ENCODE results near the gene SMCHD1.
"Not testable (repeated sequence)": the region's sequence is repeated elsewhere in the genome, so short reads cannot be mapped to it uniquely, and the experiment has no call there.

SMCHD1 gene

GRCh38 chr18:2723207-2723606, 67.7 kb downstream of the SMCHD1 start:
- DNase-seq: no peak

GRCh38 chr18:2729757-2730156, 74.2 kb downstream of the SMCHD1 start:
- no peak for DNase-seq

- DNase-seq: no peak
These were observed 81.3 kb downstream of the SMCHD1 start for GRCh38 chr18:2736823-2737222.

- DNase-seq: not testable (repeated sequence)
These were observed 84.6 kb downstream of the SMCHD1 start for GRCh38 chr18:2740082-2740481.

- no peak for DNase-seq
These were observed 90.7 kb downstream of the SMCHD1 start for GRCh38 chr18:2746274-2746673.

GRCh38 chr18:2758309-2758708, 102.8 kb downstream of the SMCHD1 start:
- DNase-seq: no peak

- no peak for DNase-seq
These were observed 119.1 kb downstream of the SMCHD1 start for GRCh38 chr18:2774669-2775068.

- DNase-seq: no peak
These were observed 121.1 kb downstream of the SMCHD1 start for GRCh38 chr18:2776601-2777000.

- DNase-seq: no peak
These were observed 121.7 kb downstream of the SMCHD1 start for GRCh38 chr18:2777241-2777640.

GRCh38 chr18:2780750-2781149, 125.2 kb downstream of the SMCHD1 start:
- no peak for DNase-seq

- no peak for DNase-seq
These were observed 131.7 kb downstream of the SMCHD1 start for GRCh38 chr18:2787225-2787624.

GRCh38 chr18:2792395-2792794, 136.9 kb downstream of the SMCHD1 start:
- DNase-seq: no peak

GRCh38 chr18:2794159-2794558, 138.6 kb downstream of the SMCHD1 start:
- DNase-seq: no peak

- no peak for DNase-seq
These were observed 142.4 kb downstream of the SMCHD1 start for GRCh38 chr18:2797951-2798350.

GRCh38 chr18:2799369-2799768, 143.8 kb downstream of the SMCHD1 start:
- no peak for DNase-seq

GRCh38 chr18:2805970-2806943, 150.7 kb downstream of the SMCHD1 start:
- DNase-seq: no peak

GRCh38 chr18:2808640-2809039, 153.1 kb downstream of the SMCHD1 start:
- not testable (repeated sequence) for DNase-seq

- not testable (repeated sequence) for DNase-seq
These were observed 154.2 kb downstream of the SMCHD1 start for GRCh38 chr18:2809666-2810183.

GRCh38 chr18:2811416-2811815, 155.9 kb downstream of the SMCHD1 start:
- no peak for DNase-seq

GRCh38 chr18:2814928-2815327, 159.4 kb downstream of the SMCHD1 start:
- DNase-seq: no peak

GRCh38 chr18:2818281-2818680, 162.8 kb downstream of the SMCHD1 start:
- no peak for DNase-seq

GRCh38 chr18:2821695-2822094, 166.2 kb downstream of the SMCHD1 start:
- DNase-seq: no peak

- no peak for DNase-seq
These were observed 166.8 kb downstream of the SMCHD1 start for GRCh38 chr18:2822213-2822921.

- no peak for DNase-seq
These were observed 167.7 kb downstream of the SMCHD1 start for GRCh38 chr18:2823202-2823601.

Data from amniotic stem cell (primary cell).